Measurements from ENCODE around the gene NEK2. TPM values are rescaled to one million over a fixed set of nuclear protein-coding genes. Genes with fewer than 3 reads are reported as not detected.
A peak's percentile ranks its signal among the peaks of the same experiment; 100 is the strongest.
"Not testable (repeated sequence)": the region's sequence is repeated elsewhere in the genome, so short reads cannot be mapped to it uniquely, and the experiment has no call there.

NEK2 gene
- total RNA-seq, 1 donor = 17.7 TPM

DNA sequence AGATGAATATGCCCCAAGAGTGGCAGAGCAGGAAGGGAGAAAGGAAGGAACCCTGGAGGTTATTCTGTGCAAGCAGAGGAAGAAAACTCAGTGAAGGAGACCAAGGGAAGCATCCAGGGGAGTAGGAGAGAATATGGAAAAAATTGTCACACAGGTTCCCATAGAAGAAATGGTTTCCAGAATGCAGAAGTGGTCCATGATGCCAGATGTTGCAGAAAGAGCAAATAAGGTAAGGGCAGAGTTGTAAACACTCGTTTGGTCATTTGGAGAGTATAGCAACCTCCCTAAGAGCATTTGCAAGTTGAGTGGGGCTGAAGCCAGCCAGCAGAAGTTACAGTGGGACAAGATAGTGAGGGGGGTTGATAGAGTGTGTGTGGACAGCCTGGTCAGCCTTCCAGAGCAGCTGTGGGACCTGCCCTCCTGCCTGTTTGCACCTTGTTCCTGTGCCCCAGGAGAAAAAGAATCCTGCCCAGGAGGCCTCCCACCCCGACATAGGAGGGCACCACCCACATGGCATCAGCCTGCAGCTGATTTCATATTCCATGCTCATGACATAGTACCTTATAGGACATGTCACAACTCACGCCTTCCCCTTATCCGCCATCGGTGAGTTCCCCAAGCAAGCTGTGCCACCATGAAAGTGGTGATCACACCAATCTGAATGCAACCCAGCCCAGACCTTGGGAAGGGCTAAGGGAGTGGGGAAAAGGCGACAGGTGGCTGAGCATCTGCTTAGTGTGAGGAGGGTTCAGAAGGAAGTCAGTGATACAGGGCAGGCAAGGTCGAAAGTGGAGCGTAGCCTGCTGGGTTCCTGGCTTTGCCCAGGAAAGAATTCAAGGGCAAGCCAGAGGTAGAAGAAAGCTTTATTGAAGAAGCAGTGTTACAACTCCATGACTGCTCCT, 8.2 kb upstream of the NEK2 start:
- H3K4me3 ChIP-seq (ENCODE audit: low read depth, low read length) = no peak overlapping the region
- DNase-seq (ENCODE audit: low read depth) = no peak
- TF ChIP-seq, protein P1, sequence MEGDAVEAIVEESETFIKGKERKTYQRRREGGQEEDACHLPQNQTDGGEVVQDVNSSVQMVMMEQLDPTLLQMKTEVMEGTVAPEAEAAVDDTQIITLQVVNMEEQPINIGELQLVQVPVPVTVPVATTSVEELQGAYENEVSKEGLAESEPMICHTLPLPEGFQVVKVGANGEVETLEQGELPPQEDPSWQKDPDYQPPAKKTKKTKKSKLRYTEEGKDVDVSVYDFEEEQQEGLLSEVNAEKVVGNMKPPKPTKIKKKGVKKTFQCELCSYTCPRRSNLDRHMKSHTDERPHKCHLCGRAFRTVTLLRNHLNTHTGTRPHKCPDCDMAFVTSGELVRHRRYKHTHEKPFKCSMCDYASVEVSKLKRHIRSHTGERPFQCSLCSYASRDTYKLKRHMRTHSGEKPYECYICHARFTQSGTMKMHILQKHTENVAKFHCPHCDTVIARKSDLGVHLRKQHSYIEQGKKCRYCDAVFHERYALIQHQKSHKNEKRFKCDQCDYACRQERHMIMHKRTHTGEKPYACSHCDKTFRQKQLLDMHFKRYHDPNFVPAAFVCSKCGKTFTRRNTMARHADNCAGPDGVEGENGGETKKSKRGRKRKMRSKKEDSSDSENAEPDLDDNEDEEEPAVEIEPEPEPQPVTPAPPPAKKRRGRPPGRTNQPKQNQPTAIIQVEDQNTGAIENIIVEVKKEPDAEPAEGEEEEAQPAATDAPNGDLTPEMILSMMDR (IDR thresholded peaks at IDR 0.05; ENCODE audit: insufficient read depth, low read depth, low read length) = no peak

GRCh38 chr1:211682186-211682585, 6.8 kb upstream of the NEK2 start:
- DNase-seq (ENCODE audit: low read depth); H3K4me3 ChIP-seq (ENCODE audit: low read depth, low read length): not testable (repeated sequence)

- DNase-seq (ENCODE audit: low read depth) = peak; percentile 87
- H3K4me3 ChIP-seq (ENCODE audit: low read depth, low read length) = no peak overlapping the region
- TF ChIP-seq, protein P1 (IDR thresholded peaks at IDR 0.05; ENCODE audit: insufficient read depth, low read depth, low read length) = peak; percentile 73
These were observed 5.4 kb upstream of the NEK2 start for GRCh38 chr1:211680752-211681327.

- no peak for DNase-seq (ENCODE audit: low read depth)
- no peak overlapping the region for H3K4me3 ChIP-seq (ENCODE audit: low read depth, low read length)
- TF ChIP-seq, protein P1 (IDR thresholded peaks at IDR 0.05; ENCODE audit: insufficient read depth, low read depth, low read length) = no peak
These were observed 2.2 kb upstream of the NEK2 start for GRCh38 chr1:211677659-211678058.

- H3K4me3 ChIP-seq (ENCODE audit: low read depth, low read length) = no peak overlapping the region
- TF ChIP-seq, protein P1 (IDR thresholded peaks at IDR 0.05; ENCODE audit: insufficient read depth, low read depth, low read length) = no peak
- no peak for DNase-seq (ENCODE audit: low read depth)
These were observed 1.3 kb upstream of the NEK2 start for GRCh38 chr1:211676761-211677160.

DNA sequence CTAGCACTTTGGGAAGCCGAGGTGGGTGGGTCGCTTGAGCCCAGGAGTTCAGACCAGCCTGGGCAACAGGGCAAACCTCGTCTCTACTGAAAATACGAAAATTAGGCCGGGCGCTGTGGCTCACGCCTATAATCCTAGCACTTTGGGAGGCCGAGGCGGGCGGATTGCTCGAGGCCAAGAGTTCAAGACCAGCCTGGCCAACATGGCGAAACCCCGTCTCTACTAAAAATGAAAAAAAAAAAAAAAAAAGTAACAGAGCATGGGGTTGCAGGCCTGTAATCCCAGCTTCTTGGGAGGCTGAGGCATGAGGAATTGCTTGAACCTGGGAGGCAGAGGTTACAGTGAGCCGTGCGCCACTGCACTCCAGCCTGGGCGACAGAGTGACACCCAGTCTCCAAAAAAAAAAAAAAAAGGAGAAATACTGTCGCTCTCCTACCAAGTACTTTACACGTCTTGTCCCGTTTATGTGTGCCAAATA, 724 bp upstream of the NEK2 start:
- TF ChIP-seq, protein P1 (IDR thresholded peaks at IDR 0.05; ENCODE audit: insufficient read depth, low read depth, low read length) = no peak
- no peak for DNase-seq (ENCODE audit: low read depth)
- H3K4me3 ChIP-seq (ENCODE audit: low read depth, low read length) = peak overlapping the region; percentile 74

DNA sequence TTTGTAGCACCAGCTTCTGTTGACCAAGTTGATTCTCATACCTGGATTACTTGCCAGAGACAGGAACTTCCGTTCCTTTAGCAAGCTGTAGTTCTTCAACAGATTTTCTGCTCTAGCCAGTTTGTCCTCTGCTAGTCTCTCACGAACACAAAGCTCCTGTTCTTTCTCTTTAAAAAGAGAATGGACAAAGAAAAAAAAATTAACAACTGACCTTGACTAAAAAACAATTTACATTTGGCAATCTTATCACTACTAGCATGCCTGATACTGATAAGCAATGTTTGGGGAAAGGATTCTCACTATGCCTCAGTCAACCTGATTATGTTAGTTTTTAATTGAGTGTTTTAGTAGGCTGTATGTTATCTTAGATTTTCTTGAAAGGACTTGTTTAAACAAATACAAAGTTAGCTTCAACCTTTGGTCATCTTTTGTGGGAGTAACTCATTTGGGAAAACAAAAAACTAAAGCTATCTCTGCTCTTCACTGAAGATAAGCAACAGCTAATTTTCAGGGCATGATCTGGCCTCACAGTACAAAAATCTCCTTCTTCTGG, 8.3 kb downstream of the NEK2 start:
- TF ChIP-seq, protein P1 (IDR thresholded peaks at IDR 0.05; ENCODE audit: insufficient read depth, low read depth, low read length) = no peak
- no peak for DNase-seq (ENCODE audit: low read depth)
- no peak overlapping the region for H3K4me3 ChIP-seq (ENCODE audit: low read depth, low read length)
